Stimulated activated CD8-positive, alpha-beta memory T cell treated with anti-CD3 and anti-CD28 coated beads, Interleukin-4, amount 100 ng/mL, for 48 hours (primary cell): ENCODE measurements around the gene VDAC2.

Source experiments
- DNase-seq: peaks from one replicate; pipeline ENCODE4 v3.0.0-alpha.2; 2020

Gene VDAC2

DNA sequence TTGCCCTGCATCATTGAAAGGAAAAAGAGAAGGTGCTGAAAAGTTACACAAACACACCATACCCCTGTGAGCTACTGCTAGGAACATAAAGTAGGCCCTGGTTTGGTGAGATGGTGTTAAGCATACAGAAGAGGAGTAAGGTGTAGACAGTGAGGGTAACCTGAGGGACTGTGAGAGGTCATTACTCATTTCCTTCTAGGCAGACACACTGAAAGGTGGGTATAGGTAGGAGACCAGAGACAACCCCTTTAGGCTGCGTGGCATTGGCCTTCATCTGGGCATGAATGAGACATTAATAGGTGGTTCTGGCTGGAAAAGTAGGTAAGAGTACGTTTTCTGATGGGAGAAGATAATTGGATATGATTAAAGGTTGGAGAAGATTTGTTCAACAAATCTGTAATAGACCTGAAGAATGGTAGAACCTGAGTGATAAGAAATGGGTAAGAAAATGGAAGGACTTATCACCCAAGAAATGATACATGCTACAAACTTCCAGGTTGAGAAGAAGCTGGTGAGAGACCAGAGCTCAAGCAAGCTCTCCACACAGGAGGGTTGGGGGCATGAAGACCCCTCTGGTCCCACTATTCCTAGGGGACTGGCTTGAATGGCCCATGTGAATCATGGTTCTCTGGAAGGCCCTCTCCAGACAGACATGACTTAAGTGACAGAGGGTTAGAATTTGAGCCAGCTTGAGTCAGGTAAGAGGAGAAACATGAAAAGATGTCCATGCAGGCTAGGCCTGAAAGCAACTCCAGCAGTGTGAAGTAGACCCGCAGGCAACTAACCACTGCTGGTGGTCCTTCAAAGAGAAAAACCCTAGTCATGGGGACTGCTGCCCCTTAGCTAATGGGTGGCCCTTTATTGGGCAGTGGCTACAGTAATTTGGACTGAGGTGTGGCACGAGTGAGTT lies 21.3 kb downstream of the VDAC2 start:
- no peak for DNase-seq

DNA sequence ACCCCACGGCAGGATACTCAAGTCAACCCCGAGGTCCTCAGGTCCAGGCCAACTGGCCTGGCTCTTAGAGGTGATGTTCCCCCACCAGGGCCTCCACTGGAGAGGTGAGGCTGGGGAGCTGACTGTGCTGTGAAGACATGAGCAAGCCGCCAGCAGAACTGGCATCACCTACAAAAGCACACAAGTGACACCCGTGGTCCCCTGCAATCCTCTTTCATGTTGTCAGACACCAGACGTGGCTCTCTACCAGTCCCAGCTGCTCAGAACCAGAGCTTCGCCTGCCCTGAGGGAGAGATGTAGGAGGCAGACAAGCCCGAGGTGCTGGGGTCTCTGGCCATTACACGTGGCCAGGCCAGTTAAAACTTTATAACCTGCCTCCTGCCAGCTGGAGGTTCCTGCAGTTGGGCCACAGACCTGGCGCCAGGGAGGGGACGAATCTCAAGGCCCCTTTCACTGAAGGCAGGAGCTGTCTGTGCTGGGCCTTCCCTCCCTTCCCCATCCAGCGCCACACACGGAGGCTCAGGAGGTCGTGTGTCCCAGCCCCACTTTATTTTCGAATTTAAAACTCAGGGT lies 22.9 kb downstream of the VDAC2 start:
- DNase-seq = peak; percentile 31

DNA sequence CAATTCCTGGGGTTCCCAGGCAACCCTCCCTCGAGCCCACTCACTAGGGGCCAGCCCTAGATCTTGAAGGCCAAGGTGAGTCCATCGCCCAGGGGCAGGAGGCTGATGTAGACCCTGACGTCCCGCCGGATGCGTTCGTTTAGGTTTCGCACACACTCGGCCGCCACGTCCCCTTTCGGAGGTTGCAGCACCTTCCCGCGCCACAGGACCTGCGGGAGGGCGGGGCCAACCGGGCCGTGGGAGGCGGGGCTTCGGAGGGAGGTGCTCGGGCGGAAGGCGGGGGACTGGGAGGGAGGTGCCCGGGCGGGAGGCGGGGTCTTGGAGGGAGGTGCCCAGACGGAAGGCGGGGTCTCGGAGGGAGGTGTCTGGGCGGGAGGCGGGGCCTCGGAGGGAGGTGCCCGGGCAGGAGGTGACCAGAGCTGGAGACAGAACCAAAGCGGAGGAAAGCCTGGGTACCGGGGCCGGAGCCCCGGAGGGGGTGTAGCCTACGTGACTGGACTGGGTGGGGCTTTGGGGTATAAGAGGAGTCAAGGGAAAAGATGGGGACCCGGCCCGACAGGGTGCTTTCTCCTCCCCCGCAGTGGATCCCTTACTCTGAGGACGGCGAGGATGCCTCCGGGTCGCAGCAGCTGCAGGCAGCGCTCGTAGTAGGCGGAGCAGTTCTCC lies 23.6 kb downstream of the VDAC2 start:
- DNase-seq = peak; percentile 99

DNA sequence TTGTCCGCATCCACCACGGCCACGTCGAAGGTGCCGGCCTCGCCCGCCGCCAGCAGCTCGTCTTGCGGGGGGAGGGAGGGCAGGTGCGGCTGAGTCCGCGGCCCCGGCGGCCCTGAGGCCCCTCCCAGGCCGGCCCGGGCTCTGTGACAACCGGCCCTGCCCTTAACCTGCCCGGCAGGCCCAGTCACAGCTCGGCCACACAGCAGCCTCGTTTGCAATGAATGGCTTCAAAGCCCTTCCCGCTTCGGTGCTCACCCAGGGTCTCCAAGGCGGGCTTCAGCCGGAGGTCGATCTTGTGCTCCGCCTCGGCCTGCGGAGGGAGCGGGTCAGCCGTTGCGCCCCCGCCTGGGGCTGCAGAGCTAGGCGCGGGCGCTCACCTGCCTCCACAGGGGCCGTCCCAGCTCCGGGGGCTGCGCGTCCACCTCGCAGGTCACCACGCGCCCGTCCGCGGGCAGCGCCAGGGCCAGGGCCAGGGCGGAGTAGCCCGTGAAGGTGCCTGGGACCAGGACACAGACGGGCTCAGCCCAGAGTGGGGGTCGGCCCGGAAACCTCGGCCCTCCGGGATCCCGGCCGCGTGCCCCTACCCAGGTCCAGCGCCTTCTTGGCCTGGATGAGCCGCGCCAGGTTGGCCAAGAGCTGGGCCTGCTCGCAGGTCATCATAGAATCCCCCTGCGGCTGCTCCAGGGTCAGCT lies 24.2 kb downstream of the VDAC2 start:
- peak; percentile 49 for DNase-seq

DNA sequence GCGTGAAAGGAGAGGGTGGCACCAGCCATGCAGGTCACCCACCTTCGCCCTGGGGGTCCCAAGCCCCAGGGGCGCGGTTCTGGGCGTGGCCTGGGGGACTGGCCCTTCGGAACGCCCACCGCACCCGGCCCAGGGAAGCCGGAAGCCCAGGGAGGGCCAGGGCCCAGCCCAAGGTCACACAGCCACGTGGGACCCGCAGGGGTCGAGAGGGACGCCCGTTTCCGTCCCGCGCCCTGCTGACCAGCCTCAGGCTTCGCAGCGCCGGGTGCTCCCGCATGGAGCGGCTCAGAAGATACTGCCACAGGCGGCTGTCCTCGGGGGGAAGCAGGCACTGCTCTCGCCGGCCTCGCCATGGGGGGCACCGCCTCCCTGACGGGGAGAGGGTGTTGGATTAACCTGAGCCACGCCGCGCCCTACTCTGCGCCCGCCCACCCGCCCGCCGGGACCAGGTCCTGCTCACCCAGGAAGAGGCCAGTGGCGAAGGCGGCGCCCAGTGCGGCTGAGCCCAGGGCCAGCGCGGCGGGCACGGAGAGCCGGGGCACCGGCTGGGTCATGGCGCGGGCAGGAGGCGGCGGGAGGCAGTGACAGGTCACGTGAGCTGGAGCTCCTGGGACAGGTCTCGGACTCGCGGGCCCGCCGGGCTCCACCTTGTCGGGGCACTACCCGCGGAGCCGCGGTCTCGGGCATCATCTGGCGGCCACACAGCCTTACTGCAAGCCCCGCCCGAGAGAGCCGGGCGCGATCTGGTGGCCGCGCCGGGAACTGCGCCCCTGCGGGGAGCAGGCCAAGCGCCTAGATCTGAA lies 25.0 kb downstream of the VDAC2 start, which contains the start of gene COMTD1:
Gene COMTD1 (minus strand): TSS at position 583 of the 803 bp plus-strand sequence. CDS start 29 bp downstream, at position 554.
- DNase-seq = peak; percentile 96

DNA sequence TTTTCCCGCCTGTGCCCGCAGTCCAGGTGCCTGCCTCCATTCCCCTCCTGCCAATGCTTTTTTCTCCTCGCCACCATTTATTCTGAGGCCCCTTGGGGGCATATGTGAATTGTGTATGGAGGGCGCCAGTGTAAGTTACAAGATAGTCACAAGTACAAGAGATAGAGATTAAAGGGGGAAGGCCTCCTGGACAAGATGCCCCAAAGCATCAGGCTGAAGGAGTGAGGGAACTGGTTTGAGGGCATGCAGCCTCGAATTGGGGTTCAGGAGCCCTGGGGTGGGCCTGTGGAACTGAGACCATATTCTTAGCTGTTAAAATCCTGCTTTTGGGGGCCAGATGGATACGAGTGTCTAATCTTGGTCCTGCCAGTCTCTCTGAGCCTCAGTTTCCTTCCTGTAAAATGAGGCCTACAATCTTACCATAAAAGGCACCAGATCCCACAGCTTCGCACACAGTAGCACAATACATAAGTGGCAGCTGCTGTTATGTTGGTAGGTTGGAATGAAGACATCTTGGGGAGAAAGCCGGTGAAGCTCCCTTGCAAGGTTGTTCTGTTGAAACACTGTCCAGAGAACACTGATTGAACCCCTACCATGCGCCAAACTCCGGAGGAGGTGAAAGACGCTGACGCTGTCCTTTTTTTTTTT lies 25.7 kb downstream of the VDAC2 start:
- no peak for DNase-seq

DNA sequence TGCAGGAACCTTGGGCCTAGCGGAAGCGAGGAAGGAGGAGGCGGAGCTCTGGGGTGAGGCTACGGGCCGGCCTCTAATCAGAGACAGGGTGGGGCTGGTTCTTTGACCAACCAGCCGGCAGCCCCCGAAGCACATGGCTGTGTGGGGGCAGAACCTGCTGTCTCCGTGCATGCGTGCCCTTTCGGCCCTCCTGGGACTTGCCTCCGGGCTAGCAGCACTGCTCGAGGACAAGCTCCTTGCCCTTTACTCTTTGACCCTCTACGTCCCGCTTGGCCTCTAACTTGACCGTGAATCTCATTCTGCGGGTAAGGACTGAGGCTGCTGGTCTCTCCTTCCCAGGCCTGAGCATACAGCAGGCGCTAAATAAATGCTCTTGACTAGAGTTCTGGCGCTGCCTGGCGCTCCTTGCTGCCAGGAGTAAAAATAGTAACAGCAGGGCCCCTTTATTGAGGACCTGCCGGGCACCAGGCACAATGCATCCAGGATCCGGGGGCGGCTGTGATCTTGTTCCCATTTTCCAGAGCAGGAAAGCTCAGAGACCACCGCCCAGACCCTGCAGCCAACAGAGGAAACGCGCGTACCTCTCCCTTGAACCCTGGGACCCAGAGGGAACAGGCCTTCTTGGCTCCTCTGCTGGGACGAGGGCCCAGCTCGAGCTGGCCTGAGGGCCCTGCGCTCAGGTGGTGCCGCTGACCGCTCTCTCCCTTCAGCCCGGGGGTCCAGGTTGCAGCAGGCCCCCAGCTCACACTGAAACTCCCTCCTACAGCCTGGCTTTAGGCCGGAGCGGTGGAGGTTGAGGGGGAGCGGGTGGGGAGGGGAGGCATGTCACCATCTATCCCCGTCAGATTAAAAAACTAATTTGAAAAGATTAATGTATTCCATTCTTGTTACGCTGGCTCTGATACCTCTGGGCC lies 27.8 kb downstream of the VDAC2 start:
- DNase-seq = no peak

DNA sequence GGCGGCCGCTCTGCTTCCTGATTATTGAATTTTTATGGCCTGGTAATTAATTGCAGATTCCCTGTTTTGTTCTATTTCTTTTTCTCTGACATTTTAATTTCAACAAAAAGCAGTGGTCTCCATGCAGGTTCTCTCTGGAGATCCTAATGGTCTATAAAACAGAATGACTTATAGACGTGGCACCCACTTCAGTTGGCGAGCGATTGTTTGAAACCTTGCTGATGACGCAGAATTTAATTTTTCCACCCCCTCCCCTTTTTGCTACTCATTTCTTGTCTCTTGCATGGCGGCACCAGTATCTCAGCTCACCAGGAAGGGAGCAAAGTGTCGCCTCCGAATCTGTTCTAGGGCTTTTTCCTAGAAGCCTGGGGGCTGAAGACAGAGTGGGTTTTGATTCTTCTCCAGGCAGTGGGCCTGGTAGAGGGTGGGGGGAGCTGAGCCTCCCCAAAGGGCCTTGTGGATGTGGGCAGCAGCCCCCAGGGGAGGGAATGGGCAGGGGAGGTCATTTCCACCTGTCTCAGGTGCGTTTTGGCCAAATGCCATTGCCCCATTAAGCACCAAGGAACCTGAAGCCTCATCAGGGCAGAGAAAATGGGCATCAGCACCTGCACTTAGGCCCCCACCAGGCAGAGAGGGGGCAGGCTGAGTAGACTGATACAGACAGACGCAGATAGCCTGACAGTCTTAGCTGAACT lies 28.6 kb downstream of the VDAC2 start:
- DNase-seq = no peak

DNA sequence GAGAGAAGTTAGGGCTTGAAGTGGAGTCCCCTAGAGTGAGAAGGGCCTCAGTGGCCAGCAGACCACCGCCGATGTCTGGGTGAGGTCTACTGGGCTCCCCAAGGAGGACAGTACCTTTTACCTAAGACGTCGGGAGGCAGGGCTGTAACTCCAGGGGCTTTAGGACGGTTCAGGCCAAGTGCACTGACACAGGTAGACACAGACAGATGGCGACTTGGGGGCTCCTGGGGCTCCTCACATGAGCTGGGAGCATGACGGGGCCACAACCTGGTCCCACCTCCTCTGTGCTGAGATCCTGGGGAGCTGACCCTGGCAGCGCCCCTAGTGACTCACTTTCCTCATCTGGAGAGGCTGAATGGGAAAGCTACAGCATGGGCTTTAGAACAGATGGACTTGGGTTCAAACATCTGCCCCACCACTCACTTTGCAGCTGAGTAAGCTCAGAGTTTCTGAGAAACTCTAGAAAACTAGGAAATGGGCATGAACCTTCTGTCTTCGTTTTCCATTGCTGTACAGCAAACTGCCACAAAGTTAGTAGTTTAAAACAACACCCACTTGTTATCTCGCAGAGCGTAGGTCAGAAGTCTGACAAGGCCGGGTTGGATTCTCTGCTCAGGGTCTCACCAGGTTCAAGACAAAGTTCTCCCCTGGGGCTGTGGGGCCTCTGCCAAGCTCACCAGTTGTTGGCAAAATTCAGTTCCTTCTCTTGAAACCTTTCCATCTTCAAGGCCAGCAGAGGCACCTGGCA lies 29.9 kb downstream of the VDAC2 start:
- no peak for DNase-seq

DNA sequence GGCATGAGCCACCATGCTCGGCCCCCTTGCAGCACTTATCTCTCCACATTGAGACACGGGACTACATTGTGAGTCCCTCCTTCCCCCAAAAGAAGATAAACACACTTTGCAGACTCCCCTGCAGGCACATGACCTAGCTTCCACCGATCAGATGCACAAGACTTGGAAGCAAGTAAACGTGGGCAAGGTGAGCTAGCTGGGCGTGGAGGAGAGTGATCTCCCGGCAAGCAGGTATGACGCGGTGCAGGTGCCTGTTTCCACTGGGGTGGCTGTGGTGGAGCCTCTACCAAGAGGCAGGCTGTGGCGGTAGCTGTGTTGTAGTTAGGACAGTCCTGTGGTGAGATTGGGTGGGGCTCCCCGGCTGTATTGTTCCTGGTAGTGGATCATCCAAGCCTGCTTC lies 32.8 kb downstream of the VDAC2 start:
- DNase-seq = no peak

DNA sequence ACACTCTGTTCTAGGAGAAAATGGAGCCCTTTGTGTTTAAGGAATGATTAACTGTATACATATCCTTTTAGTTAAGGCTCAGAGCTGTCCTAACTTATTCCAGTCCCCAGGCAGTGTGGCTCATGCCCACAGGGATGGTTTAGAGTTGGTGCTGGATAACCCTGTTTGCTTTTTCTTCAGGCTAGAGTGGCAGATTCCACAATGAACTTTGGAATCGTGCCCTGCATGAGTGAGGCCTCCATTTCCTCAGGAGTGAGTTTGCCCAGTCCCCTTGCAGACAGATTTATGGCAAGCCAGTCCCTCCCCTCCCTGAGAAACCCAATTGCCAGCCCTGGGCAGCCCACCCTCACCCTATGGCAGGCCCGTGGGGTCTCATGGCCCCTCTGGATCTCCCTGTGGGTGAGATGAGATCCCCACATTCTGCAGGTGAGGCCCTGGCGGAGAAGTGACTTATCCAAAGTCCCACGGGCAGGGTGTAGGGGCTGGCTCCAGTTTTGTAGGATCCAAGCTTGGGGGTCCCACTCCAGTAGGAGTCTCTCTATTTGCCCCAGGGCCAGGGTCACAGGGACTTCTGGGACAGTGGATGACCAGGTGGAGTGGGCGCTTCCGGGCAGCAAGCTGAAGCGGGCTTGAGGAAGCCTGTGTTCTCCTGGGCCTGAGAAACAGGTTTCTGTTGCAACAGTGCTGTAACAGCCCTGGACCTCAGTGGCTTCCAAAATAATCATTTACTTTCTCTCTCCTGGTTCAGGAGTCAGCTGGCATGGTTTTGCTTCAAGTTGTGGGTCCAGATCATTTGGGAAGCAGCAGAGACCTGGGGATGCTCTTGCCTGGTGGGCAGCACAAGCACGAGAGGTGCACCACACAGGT lies 34.1 kb downstream of the VDAC2 start:
- DNase-seq = no peak

DNA sequence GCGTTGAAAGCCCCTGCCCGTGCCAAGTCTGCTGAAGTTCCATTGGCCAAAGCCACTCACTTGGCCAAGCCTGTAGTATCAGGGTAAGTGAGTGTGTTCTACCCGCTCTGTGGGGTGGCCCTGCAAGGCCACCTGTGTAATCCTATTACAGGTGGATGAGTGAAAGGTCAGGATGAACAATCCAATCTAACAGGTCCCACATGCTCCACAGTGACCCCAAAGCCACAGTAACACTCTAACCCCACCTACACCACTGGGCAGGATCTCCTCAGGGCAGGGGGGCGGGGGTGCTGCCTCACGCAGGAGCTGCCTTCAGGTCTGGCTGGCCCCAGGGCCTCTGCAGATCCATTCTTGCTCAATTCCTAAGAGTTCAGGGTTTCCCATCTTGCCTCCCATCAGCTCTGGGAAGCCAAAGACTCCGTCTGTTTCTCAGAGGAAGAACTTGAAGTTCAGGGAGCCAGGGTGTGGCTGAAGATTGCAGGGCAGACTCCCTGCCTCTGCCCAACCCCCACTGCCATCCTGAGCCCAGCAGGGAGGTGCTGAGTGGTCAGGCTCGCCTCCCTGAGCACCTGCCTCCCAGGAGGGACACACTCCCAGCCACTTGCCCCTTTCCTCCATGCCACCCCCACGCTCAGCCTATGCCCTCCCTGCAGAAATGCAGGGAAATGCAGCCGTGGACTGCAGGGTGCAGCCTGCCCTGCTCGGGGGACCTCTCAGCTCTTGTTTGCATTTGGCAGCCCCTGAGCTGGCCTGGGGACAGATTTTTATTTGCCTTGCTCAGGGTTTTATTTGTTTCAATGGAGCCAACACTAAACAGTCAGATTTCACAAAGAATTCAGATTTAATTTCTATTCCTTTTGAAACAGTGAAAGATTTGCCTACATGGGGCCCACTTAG lies 35.0 kb downstream of the VDAC2 start:
- no peak for DNase-seq

DNA sequence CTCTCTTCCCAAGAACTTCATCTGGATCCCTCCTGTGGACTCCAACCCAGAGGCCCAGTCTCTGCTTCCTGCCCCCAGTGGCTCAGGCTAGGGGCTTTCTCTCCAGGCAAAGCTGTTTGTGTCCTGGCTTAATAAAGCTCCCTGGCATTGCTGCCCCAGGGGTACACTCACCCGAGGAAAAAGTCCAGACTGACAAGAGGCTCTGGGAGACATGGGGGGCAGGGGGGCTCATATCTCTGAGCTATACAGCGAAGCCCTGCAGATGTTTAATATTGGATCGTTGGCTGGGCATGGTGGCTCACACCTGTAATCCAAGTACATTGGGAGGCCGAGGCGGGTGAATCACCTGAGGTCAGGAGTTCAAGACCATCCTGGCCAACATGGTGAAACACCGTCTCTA lies 35.9 kb downstream of the VDAC2 start:
- no peak for DNase-seq

DNA sequence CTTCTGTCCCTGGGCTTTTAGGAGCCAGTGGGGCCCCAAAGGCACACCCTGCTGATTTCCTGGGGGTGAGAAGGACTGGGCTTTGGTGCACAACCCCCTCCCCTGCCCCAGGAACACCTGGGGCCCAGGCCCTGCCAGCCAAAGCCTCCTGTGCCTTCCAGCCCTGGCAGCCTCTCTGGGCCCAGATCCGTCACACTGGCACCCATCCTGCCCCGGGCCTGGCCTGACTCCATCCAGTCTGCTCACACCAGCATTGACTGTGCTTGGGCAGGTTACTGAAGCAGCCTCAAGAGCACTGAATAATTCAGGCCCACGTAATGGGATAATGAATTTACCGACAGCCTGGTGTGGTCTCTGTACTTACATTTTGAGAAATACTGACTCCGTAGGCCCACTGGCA lies 37.2 kb downstream of the VDAC2 start:
- DNase-seq = no peak

DNA sequence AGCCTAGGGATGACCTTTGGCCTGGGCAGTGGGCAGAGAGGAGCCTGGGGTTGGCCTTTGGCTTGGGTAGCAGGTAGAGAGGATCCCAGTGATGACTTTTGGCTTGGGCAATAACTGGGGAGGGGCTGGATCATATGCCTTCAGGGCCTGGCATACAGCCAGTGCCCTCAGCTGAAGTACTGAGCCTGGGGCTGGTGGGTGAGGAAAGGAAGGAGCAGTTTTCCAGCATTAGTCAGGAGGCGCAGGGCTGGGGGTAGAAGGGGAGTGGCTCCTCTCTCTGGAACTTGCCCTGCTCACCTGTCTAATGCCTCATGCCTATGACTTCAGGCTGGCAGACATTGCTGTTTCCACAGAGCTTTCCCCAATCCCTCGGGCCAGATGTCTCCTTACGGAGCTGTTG lies 40.3 kb downstream of the VDAC2 start:
- no peak for DNase-seq

DNA sequence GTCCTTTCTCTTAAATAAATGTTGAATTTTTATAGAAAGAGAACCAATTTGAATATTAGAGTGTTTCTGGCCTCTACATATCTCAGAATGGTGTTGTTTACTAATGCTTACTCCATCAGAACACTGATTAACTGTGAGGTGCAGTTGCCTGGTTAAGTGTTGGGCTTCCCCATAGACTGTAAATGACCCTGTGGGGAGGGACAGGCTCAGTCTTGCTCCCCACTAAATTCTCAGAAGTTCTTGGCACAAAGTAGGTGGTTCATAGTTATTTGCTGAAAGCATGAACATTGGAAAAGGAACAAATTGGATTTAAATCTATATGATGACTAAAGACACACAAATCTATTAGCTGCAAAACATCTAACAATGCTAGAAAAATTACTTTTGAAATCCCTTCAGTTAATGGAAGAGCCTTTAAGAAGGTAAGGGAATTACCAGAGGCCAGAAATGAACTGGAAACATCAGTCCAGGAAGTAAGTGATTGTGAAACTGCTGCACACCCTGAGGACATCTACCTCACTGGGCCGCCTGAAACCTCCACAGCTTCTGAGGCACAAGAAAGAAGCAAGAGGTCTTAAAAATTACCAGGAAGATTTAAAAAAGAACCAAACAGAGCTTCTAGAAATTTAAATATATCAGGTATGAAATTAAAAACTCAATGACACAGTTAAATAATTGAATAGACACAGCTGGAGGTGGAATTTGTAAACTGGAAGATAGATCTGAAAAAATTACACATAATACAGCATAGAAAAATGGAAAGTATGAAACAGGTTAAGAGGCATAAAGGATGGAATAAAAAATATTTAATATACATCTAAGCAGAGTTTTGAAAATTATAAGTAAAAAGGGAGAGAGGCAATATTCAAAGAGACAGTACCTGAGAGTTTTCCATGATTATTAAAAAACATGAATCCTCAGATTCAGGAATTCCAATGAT lies 43.0 kb downstream of the VDAC2 start:
- no peak for DNase-seq
